SU-DHL-6 (cell line): ENCODE results near the gene TBCCD1.

Source experiments
- CTCF ChIP-seq: fragments of 200-600 bp; sonication (generic); IDR thresholded peaks from one replicate; pipeline ENCODE4 v1.5.1; 2017; ENCODE audit warnings: antibody characterized with exemption, mild to moderate bottlenecking, low read length, moderate library complexity; ENCODE audit not compliant: insufficient read depth, poor library complexity, severe bottlenecking
- EZH2phosphoT487 ChIP-seq: fragments of 200-600 bp; sonication (generic), shearing (Covaris generic); conservative IDR thresholded peaks from 2 replicates; pipeline ENCODE4 v1.6.1; 2018; ENCODE audit warnings: mild to moderate bottlenecking, antibody characterized with exemption, low read length, moderate library complexity, mixed read lengths

- TF ChIP-seq CTCF (peak; percentile 92), EZH2phosphoT487 (no peak)
Observed at GRCh38 chr3:186614597-186615483, 47.7 kb upstream of the TBCCD1 start.
